Stomach (tissue), 4 donors: ENCODE measurements around the gene KANSL1.

Experiments
- POLR2A ChIP-seq, 4 donors: fragments of 450-650 bp; IDR thresholded peaks; one replicate each; pipeline ENCODE4 v1.6.1; 2016; ENCODE audit warnings: antibody characterized with exemption in 4 of 4, control low read depth in 2 of 4, mild to moderate bottlenecking in 1 of 4, moderate library complexity in 1 of 4
- POLR2AphosphoS5 ChIP-seq, 3 donors: sonication (generic); formaldehyde crosslinking; IDR thresholded peaks; one replicate each; pipeline ENCODE4 v1.6.1; 2016; ENCODE audit warnings: antibody characterized with exemption in 3 of 3
- TF ChIP-seq, protein P1 (sequence below), 7 experiments: fragments of 450-650 bp in 4 of 7; fragments of 200-600 bp in 3 of 7; sonication (generic) in 3 of 7; IDR thresholded peaks; one replicate each; pipeline ENCODE4 v1.5.1; 2016 to 2019; ENCODE audit warnings: antibody characterized with exemption in 7 of 7, control low read depth in 2 of 7, mild to moderate bottlenecking in 1 of 7

DNA sequence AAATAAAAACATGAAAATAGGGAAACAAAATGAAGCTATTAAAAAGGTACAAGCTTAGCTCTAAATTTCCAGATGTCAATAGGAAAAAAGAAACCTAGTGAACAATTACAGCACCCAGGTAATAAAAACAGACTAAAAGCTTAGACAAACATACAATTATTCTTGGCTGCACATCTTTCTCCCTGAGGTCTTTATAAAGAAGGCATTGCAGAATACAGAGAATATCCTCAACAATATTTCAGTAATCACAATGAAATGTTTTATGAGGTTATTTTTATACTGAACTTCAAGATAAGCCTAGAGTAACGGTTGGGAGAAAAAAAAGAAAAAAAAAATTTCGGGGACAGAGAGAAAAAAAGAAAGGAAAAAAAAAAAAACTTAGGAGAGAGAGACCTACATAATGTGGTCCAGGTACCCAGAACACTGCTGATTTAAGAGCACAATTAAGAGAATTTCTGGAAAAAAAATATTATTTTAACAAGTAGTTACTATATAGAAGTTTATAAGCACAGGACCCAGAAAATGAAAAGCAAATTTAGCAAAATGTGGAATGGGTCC, 26.5 kb downstream of the KANSL1 start:
- TF ChIP-seq, protein P1, sequence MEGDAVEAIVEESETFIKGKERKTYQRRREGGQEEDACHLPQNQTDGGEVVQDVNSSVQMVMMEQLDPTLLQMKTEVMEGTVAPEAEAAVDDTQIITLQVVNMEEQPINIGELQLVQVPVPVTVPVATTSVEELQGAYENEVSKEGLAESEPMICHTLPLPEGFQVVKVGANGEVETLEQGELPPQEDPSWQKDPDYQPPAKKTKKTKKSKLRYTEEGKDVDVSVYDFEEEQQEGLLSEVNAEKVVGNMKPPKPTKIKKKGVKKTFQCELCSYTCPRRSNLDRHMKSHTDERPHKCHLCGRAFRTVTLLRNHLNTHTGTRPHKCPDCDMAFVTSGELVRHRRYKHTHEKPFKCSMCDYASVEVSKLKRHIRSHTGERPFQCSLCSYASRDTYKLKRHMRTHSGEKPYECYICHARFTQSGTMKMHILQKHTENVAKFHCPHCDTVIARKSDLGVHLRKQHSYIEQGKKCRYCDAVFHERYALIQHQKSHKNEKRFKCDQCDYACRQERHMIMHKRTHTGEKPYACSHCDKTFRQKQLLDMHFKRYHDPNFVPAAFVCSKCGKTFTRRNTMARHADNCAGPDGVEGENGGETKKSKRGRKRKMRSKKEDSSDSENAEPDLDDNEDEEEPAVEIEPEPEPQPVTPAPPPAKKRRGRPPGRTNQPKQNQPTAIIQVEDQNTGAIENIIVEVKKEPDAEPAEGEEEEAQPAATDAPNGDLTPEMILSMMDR (IDR thresholded peaks at IDR 0.05), result no peak
- no peak for TF ChIP-seq POLR2AphosphoS5 (IDR thresholded peaks at IDR 0.05)
- no peak for TF ChIP-seq POLR2A (IDR thresholded peaks at IDR 0.05)
